Heart left ventricle (tissue), 16 donors: ENCODE results near the gene FNTB. TPM values are rescaled to one million over a fixed set of nuclear protein-coding genes. Genes with fewer than 3 reads are reported as not detected.

Experiments
- ATAC-seq, 4 donors: fragments of 200-7000 bp; cut with Tn5 transposase; one replicate each; pipeline ENCODE4 v1.9.1; 2020 to 2022; ENCODE audit warnings: moderate library complexity in 4 of 4, mild to moderate bottlenecking in 3 of 4, moderate number of reproducible peaks in 1 of 4
- DNase-seq, 5 donors: peaks; one replicate each; pipeline ENCODE4 v3.0.0-alpha.2; 2020
- H3K27ac ChIP-seq, 12 donors: fragments of 200-600 bp; sonication (generic) in 4 of 12; one replicate each; pipeline versions ENCODE4 v1.5.0 to v1.8.0; 2016 to 2022; ENCODE audit warnings: mild to moderate bottlenecking in 2 of 12
- H3K27me3 ChIP-seq, 9 donors: fragments of 200-600 bp; sonication (generic) in 2 of 9; one replicate each; pipeline versions ENCODE4 v1.5.1 to v1.8.0; 2016 to 2022; ENCODE audit warnings: mild to moderate bottlenecking in 3 of 9
- H3K36me3 ChIP-seq, 9 donors: fragments of 200-600 bp; sonication (generic) in 2 of 9; one replicate each; pipeline versions ENCODE4 v1.5.0 to v1.8.0; 2018 to 2022; ENCODE audit warnings: mild to moderate bottlenecking in 2 of 9
- H3K4me1 ChIP-seq, 12 donors: fragments of 200-600 bp; sonication (generic) in 4 of 12; one replicate each; pipeline versions ENCODE4 v1.5.0 to v1.8.0; 2016 to 2022; ENCODE audit warnings: mild to moderate bottlenecking in 3 of 12
- H3K4me3 ChIP-seq, 12 donors: fragments of 200-600 bp; sonication (generic) in 4 of 12; one replicate each; pipeline versions ENCODE4 v1.5.0 to v1.8.0; 2017 to 2022; ENCODE audit warnings: mild to moderate bottlenecking in 9 of 12, moderate library complexity in 4 of 12
- H3K9me3 ChIP-seq, 12 donors: fragments of 200-600 bp; sonication (generic) in 4 of 12; one replicate each; pipeline versions ENCODE4 v1.5.0 to v1.8.0; 2016 to 2022; ENCODE audit warnings: mild to moderate bottlenecking in 1 of 12
- POLR2A ChIP-seq, 2 donors: fragments of 450-650 bp; IDR thresholded peaks; one replicate each; pipeline ENCODE4 v1.6.1; 2017; ENCODE audit warnings: antibody characterized with exemption in 2 of 2, mild to moderate bottlenecking in 2 of 2, moderate library complexity in 2 of 2
- WGBS, 4 donors: extraction: QIAGEN DNeasy Blood & Tissue Kit in 2 of 4; methylation state at CpG; one replicate each; pipeline versions ENCODE4 v1.1.5 to v1.1.7; 2013 to 2018; 5-methylcytosine and 5-hydroxymethylcytosine counted together
- intact Hi-C, 10 donors: fragments of 100-400 bp; cut with DNase I; formaldehyde crosslinking; loops; one replicate each; pipeline versions ENCODE4 v1.11.1 to v1.14.2; 2022
- polyA plus RNA-seq, 2 donors: library from polyadenylated mRNA; stranded (reverse); fragments of 200-250 nt; gene quantifications; one replicate each; pipeline ENCODE4 v1.2.3, GENCODE V29; 2013
- total RNA-seq, 9 donors: library from RNA; depleted of rRNA in 2 of 9; stranded (reverse); fragments of >200 nt in 2 of 9; fragmentation: NEBNext Ultra II Directional in 3 of 9; extraction: Animal tissue kit (Norgen Biotek cat#: 25700) in 3 of 9; gene quantifications; one replicate each; pipeline versions ENCODE4 v1.1.0 to v1.2.4, GENCODE V29; 2016 to 2023
- TF ChIP-seq, protein P1 (sequence below), 12 donors: fragments of 200-600 bp; sonication (generic) in 4 of 12; IDR thresholded peaks; one replicate each; pipeline versions ENCODE4 v1.5.0 to v1.8.0; 2018 to 2022; ENCODE audit warnings: antibody characterized with exemption in 12 of 12, mild to moderate bottlenecking in 5 of 12
- donor health status: ischemic (EF 13 %, LVEDD 7.1; RV severe dilation, severe dysfunction).
- donor health status: healthy with polysubstance abuse.
- donor health status: DM: no; HTN: yes; CAD: no.
- donor health status: DM: no; HTN: no; CAD: no.
- donor health status: ischemic (EF 25% LVEDD 6.9; RV normal size, moderate dysfunction).
- donor health status: ischemic (EF 25% LVEDD 5.7; RV mildly dilated, moderate dysfunction).
- donor health status: healthy.
- donor health status: DM: yes; HTN: yes; CAD: no.
- donor health status: ischemic (EF 35%, LVEDD 5.7; RV mildly dilated, moderate dysfunction).
- donor health status: nonischemic (EF 11% LVEDD 7.7; RV severe dilation, severe dysfunction).
- donor health status: DM: yes; HTN: yes; CAD: no.
- donor health status: PGD.
- donor health status: ischemic (EF 29% LVEDD 5.4; RV normal size, mild dysfunction).
- donor health status: nonischemic (EF 23%, LVEDD 6.1; RV moderate dilation, normal function).

Gene FNTB
- total and polyA plus RNA-seq, 11 donors = 10.5 to 22.5 (median 16.7) TPM

- peak overlapping the region in 10 of 12 donors; percentile 2 to 90 (median 76) for H3K27ac ChIP-seq
- ATAC-seq = peak in 3 of 4 donors; percentile 4 to 26 (median 10)
- H3K36me3 ChIP-seq = peaks cover 0 to 58% (median 15%) of the 10 kb centered on the region in 9 donors
- TF ChIP-seq POLR2A (IDR thresholded peaks at IDR 0.05) = no peak
- TF ChIP-seq, protein P1, sequence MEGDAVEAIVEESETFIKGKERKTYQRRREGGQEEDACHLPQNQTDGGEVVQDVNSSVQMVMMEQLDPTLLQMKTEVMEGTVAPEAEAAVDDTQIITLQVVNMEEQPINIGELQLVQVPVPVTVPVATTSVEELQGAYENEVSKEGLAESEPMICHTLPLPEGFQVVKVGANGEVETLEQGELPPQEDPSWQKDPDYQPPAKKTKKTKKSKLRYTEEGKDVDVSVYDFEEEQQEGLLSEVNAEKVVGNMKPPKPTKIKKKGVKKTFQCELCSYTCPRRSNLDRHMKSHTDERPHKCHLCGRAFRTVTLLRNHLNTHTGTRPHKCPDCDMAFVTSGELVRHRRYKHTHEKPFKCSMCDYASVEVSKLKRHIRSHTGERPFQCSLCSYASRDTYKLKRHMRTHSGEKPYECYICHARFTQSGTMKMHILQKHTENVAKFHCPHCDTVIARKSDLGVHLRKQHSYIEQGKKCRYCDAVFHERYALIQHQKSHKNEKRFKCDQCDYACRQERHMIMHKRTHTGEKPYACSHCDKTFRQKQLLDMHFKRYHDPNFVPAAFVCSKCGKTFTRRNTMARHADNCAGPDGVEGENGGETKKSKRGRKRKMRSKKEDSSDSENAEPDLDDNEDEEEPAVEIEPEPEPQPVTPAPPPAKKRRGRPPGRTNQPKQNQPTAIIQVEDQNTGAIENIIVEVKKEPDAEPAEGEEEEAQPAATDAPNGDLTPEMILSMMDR (IDR thresholded peaks at IDR 0.05) = no peak
- intact Hi-C loops = no loop called here
- H3K4me3 ChIP-seq = no peak overlapping the region
- no peaks in the 10 kb centered on the region for H3K27me3 ChIP-seq
- DNase-seq = peak in 2 of 5 donors; percentile 39 to 53
- H3K9me3 ChIP-seq = no peaks in the 10 kb centered on the region
- whole genome bisulfite sequencing, 4 donors = 46 to 60% (median 48%) methylated on average over 12 of the region's 12 CpGs
- H3K4me1 ChIP-seq = peaks cover 8 to 64% (median 55%) of the 10 kb centered on the region in 12 donors
Measured at GRCh38 chr14:65070471-65070976, 83.8 kb downstream of the FNTB start.

DNA sequence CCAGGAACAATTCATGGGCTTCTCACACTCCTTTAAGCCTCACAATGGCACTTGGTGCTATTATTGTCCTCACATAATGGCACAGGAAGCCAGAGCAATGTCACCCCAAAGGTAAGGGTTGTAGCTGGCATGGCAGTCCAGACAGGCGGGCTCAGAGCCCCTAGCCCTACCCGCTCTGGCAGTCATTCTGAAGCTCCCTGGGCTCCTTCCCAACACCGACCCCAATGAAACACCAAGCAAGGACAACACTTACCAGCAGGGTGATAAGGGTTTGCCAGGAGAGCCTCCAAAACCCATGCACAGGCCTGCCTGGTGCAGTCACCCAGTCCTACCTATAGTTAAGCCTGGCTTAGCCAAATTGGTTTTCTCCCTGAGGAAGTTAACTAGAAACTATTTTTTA lies 84.8 kb downstream of the FNTB start:
- Histone ChIP-seq H3K4me1 (peaks cover 8 to 65% (median 57%) of the 10 kb centered on the region in 12 donors), H3K27ac (peak overlapping the region; percentile 34 to 90 (median 76)), H3K36me3 (peaks cover 0 to 58% (median 23%) of the 10 kb centered on the region in 9 donors), H3K4me3 (no peak overlapping the region), H3K9me3 (no peaks in the 10 kb centered on the region), H3K27me3 (no peaks in the 10 kb centered on the region)
- TF ChIP-seq, protein P1 (IDR thresholded peaks at IDR 0.05) = no peak
- TF ChIP-seq POLR2A (IDR thresholded peaks at IDR 0.05) = no peak
- intact Hi-C loops = no loop called here
- ATAC-seq = peak; percentile 13 to 57 (median 50)
- WGBS, 4 donors = 46 to 73% (median 66%) methylated on average over 3 of the region's 3 CpGs
- DNase-seq = peak in 2 of 5 donors; percentile 46

GRCh38 chr14:65072256-65072655 lies 85.6 kb downstream of the FNTB start:
- Histone ChIP-seq H3K9me3 (no peaks in the 10 kb centered on the region), H3K36me3 (peaks cover 0 to 63% (median 30%) of the 10 kb centered on the region in 9 donors), H3K4me1 (peaks cover 8 to 65% (median 57%) of the 10 kb centered on the region in 12 donors), H3K27me3 (no peaks in the 10 kb centered on the region), H3K27ac (peak overlapping the region; percentile 3 to 90 (median 76)), H3K4me3 (no peak overlapping the region)
- intact Hi-C loops = no loop called here
- DNase-seq (no peak), ATAC-seq (no peak)
- 86 to 93% (median 88%) methylated on average over 6 of the region's 6 CpGs for WGBS, 4 donors
- TF ChIP-seq POLR2A (IDR thresholded peaks at IDR 0.05) = no peak
- TF ChIP-seq, protein P1 (IDR thresholded peaks at IDR 0.05) = no peak

- whole genome bisulfite sequencing, 4 donors = 31 to 69% (median 57%) methylated on average over 1 of the region's 1 CpG
- Histone ChIP-seq H3K4me1 (peaks cover 8 to 65% (median 57%) of the 10 kb centered on the region in 12 donors), H3K27me3 (no peaks in the 10 kb centered on the region), H3K4me3 (no peak overlapping the region), H3K36me3 (peaks cover 0 to 70% (median 37%) of the 10 kb centered on the region in 9 donors), H3K9me3 (no peaks in the 10 kb centered on the region), H3K27ac (peak overlapping the region; percentile 55 to 90 (median 76))
- no peak for TF ChIP-seq POLR2A (IDR thresholded peaks at IDR 0.05)
- TF ChIP-seq, protein P1 (IDR thresholded peaks at IDR 0.05) = no peak
- peak; percentile 55 to 67 (median 62) for ATAC-seq
- intact Hi-C loops = no loop called here
- DNase-seq = peak in 1 of 5 donors; percentile 41
Measured at GRCh38 chr14:65072937-65073336, 86.2 kb downstream of the FNTB start.
